Measurements from ENCODE around the gene STAT5B. TPM values are rescaled to one million over a fixed set of nuclear protein-coding genes. Genes with fewer than 3 reads are reported as not detected.

Gene STAT5B
- total and polyA plus RNA-seq, 11 donors, result 13.0 to 51.9 (median 31.4) TPM

GRCh38 chr17:42275527-42276358 is 448 bp downstream of the STAT5B start:
- Histone ChIP-seq H3K27ac (peak overlapping the region; percentile 72 to 94 (median 90)), H3K4me1 (peaks cover 0 to 55% (median 29%) of the 10 kb centered on the region in 12 donors), H3K36me3 (no peaks in the 10 kb centered on the region), H3K4me3 (peak overlapping the region; percentile 70 to 99 (median 90)), H3K9me3 (no peaks in the 10 kb centered on the region), H3K27me3 (no peaks in the 10 kb centered on the region)
- DNase-seq, result peak in 2 of 5 donors; percentile 23 to 42
- intact Hi-C loops (cut with DNase I), result loop anchor here in 4 of 10 donors (2.0 to 10.0 kb wide), 4 partner anchors 48 to 91 kb away; partner anchors contain the start of genes HCRT (in 1 of the 4) and KCNH4 (in 1 of the 4)
- 0 to 1% (median 1%) methylated on average over 11 to 82 of the region's 82 CpGs for WGBS, 4 donors
- TF ChIP-seq POLR2A (IDR thresholded peaks at IDR 0.05) (no peak), CTCF (IDR thresholded peaks at IDR 0.05) (no peak)
- peak in 3 of 4 donors; percentile 12 to 65 (median 45) for ATAC-seq

- Histone ChIP-seq H3K27me3 (no peaks in the 10 kb centered on the region), H3K27ac (peak overlapping the region in 10 of 12 donors; percentile 83 to 94 (median 90)), H3K4me1 (peaks cover 0 to 63% (median 31%) of the 10 kb centered on the region in 12 donors), H3K36me3 (no peaks in the 10 kb centered on the region), H3K9me3 (no peaks in the 10 kb centered on the region), H3K4me3 (peak overlapping the region; percentile 70 to 99 (median 90))
- ATAC-seq, result peak in 2 of 4 donors; percentile 4 to 17
- DNase-seq, result no peak
- intact Hi-C loops (cut with DNase I), result loop anchor here in 5 of 10 donors (5.0 to 10.0 kb wide), 4 partner anchors 43 to 90 kb away; partner anchors contain the start of genes HCRT (in 1 of the 5) and KCNH4 (in 1 of the 5)
- no peak for TF ChIP-seq POLR2A (IDR thresholded peaks at IDR 0.05)
- no peak for TF ChIP-seq CTCF (IDR thresholded peaks at IDR 0.05)
- 20 to 26% (median 21%) methylated on average over 13 of the region's 13 CpGs for WGBS, 4 donors
Measured at GRCh38 chr17:42274812-42275526, 1.2 kb downstream of the STAT5B start.

- Histone ChIP-seq H3K9me3 (no peaks in the 10 kb centered on the region), H3K4me1 (peaks cover 0 to 69% (median 31%) of the 10 kb centered on the region in 12 donors), H3K27ac (peak overlapping the region in 1 of 12 donors; percentile 94), H3K4me3 (peak overlapping the region in 2 of 12 donors; percentile 91 to 92), H3K27me3 (no peaks in the 10 kb centered on the region), H3K36me3 (no peaks in the 10 kb centered on the region)
- DNase-seq, result no peak
- 90 to 95% (median 95%) methylated on average over 3 of the region's 3 CpGs for WGBS, 4 donors
- TF ChIP-seq CTCF (IDR thresholded peaks at IDR 0.05), result no peak
- no peak for TF ChIP-seq POLR2A (IDR thresholded peaks at IDR 0.05)
- ATAC-seq, result no peak
- intact Hi-C loops (cut with DNase I), result loop anchor here in 4 of 10 donors (5.0 to 10.0 kb wide), 4 partner anchors 42 to 89 kb away; partner anchors contain the start of genes HCRT (in 1 of the 4) and KCNH4 (in 1 of the 4)
Measured at GRCh38 chr17:42274253-42274542, 2.0 kb downstream of the STAT5B start.
